ENCODE results near the gene COA3.

The COA3 gene

DNA sequence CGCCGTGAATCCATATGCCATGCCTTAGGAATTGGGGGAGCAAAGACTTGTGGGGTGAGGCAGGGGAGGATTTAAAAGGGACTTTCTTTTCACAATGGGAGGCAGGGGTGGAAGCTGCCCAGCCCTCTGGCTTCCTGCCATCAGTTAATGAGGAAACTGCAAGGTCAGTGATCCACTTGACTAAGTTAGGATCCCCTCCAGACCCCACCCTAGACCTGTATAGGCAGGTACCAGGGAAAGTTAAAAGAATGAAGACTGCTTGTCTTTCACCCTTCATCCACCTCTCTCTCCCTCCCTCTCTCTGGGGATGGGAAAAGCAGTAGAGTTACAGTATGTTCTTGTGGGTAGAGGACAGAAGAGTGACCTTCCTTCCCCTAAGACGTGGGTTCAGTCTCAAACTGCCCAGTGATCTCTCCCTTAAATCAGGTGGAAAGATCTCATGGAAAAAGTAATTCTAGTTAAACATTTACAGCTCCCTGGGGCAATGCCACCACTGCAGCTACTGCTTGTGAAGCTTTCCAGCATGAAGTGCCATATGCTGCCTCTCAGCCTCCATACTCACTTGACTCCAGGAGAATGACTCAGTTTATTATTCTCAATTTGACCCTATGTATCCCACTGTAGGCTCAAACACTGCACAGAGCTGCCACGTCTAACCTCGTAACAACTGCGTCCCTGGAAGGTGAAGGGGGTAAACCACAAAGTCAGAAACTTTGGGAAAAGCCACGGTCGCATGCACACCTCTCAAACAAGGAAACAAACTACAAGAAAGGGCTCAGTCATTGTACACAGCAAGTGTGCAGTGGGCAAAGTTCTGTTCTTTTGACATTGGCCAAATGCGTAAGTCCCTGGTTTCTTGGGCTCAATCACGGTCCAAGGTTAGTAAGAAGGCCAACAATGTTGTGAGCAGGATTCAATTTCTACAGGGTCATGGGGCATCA, 1.2 kb downstream of the COA3 start:
- peak overlapping the region; percentile 86 for H3K4me3 ChIP-seq (ENCODE audit: low read depth, low read length)
- DNase-seq (ENCODE audit: low read depth): no peak
- TF ChIP-seq, protein P1, sequence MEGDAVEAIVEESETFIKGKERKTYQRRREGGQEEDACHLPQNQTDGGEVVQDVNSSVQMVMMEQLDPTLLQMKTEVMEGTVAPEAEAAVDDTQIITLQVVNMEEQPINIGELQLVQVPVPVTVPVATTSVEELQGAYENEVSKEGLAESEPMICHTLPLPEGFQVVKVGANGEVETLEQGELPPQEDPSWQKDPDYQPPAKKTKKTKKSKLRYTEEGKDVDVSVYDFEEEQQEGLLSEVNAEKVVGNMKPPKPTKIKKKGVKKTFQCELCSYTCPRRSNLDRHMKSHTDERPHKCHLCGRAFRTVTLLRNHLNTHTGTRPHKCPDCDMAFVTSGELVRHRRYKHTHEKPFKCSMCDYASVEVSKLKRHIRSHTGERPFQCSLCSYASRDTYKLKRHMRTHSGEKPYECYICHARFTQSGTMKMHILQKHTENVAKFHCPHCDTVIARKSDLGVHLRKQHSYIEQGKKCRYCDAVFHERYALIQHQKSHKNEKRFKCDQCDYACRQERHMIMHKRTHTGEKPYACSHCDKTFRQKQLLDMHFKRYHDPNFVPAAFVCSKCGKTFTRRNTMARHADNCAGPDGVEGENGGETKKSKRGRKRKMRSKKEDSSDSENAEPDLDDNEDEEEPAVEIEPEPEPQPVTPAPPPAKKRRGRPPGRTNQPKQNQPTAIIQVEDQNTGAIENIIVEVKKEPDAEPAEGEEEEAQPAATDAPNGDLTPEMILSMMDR (IDR thresholded peaks at IDR 0.05; ENCODE audit: low read depth, low read length): no peak
- TF ChIP-seq MYC (IDR thresholded peaks at IDR 0.05; ENCODE audit: low read depth, low read length) (no peak), POLR2A (IDR thresholded peaks at IDR 0.05; ENCODE audit: extremely low read depth, insufficient read length) (no peak)
- TF ChIP-seq, protein P2, sequence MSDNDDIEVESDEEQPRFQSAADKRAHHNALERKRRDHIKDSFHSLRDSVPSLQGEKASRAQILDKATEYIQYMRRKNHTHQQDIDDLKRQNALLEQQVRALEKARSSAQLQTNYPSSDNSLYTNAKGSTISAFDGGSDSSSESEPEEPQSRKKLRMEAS (IDR thresholded peaks at IDR 0.05; ENCODE audit: low read depth, low read length): no peak

DNA sequence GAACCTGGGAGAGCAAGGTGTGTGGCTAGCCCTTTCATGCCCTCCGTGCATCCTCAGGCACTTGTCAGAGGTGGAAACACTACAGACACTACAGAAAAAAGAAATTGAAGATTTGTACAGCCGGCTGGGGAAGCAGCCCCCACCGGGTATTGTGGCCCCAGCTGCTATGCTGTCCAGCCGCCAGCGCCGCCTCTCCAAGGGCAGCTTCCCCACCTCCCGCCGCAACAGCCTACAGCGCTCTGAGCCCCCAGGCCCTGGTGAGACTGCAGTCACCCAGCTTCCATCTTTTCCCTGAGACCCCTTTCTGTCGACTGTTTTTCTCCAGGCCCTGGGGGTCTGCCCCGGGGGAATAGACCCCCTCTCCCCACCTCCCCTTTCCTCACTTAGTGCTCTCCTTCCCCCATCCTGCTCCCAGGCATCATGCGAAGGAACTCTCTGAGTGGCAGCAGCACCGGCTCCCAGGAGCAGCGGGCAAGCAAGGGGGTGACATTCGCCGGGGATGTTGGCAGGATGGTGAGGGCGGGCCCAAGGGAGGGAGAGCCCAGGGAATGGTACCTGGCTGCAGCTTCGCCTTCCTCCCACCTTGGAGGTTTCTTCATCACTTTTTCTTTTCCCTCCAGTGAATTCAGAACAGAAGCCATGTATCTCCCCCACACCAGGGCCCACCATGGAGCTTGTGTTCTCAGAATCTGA, 2.3 kb downstream of the COA3 start:
- no peak overlapping the region for H3K4me3 ChIP-seq (ENCODE audit: low read depth, low read length)
- DNase-seq (ENCODE audit: low read depth): no peak
- no peak for TF ChIP-seq POLR2A (IDR thresholded peaks at IDR 0.05; ENCODE audit: extremely low read depth, insufficient read length)
- TF ChIP-seq MYC (IDR thresholded peaks at IDR 0.05; ENCODE audit: low read depth, low read length): no peak
- TF ChIP-seq, protein P2 (IDR thresholded peaks at IDR 0.05; ENCODE audit: low read depth, low read length): no peak
- TF ChIP-seq, protein P1 (IDR thresholded peaks at IDR 0.05; ENCODE audit: low read depth, low read length): no peak

DNA sequence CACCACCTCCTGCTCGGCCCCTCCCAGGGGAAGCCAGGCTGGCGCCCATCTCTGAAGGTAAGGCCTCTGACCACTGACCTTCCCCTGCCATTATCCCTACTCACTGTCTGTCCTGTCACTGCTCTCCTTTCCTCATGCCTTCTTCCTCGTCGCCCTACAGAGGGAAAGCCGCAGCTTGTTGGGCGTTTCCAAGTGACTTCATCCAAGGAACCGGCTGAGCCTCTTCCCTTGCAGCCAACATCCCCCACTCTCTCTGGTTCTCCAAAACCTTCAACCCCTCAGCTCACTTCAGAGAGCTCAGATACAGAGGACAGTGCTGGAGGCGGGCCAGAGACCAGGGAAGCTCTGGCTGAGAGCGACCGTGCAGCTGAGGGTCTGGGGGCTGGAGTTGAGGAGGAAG, 3.0 kb downstream of the COA3 start:
- DNase-seq (ENCODE audit: low read depth): no peak
- no peak for TF ChIP-seq MYC (IDR thresholded peaks at IDR 0.05; ENCODE audit: low read depth, low read length)
- TF ChIP-seq, protein P2 (IDR thresholded peaks at IDR 0.05; ENCODE audit: low read depth, low read length): no peak
- TF ChIP-seq, protein P1 (IDR thresholded peaks at IDR 0.05; ENCODE audit: low read depth, low read length): no peak
- no peak for TF ChIP-seq POLR2A (IDR thresholded peaks at IDR 0.05; ENCODE audit: extremely low read depth, insufficient read length)
- no peak overlapping the region for H3K4me3 ChIP-seq (ENCODE audit: low read depth, low read length)

DNA sequence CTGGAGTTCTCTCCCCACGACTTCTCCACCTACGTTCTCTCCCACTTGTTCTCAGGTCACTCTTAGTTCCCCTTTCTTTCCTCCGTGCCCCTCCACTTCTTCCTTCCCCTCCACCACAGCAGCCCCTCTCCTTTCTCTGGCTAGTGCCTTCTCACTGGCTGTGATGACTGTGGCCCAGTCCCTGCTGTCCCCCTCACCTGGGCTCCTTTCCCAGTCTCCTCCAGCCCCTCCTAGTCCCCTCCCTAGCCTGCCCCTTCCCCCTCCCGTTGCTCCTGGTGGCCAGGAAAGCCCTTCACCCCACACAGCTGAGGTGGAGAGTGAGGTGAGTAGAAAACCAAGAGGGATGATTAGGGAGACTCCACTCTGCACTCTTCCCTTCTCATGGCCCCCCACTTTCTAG, 3.4 kb downstream of the COA3 start:
- no peak for DNase-seq (ENCODE audit: low read depth)
- TF ChIP-seq POLR2A (IDR thresholded peaks at IDR 0.05; ENCODE audit: extremely low read depth, insufficient read length): no peak
- TF ChIP-seq, protein P2 (IDR thresholded peaks at IDR 0.05; ENCODE audit: low read depth, low read length): no peak
- no peak for TF ChIP-seq MYC (IDR thresholded peaks at IDR 0.05; ENCODE audit: low read depth, low read length)
- TF ChIP-seq, protein P1 (IDR thresholded peaks at IDR 0.05; ENCODE audit: low read depth, low read length): no peak
- no peak overlapping the region for H3K4me3 ChIP-seq (ENCODE audit: low read depth, low read length)

DNA sequence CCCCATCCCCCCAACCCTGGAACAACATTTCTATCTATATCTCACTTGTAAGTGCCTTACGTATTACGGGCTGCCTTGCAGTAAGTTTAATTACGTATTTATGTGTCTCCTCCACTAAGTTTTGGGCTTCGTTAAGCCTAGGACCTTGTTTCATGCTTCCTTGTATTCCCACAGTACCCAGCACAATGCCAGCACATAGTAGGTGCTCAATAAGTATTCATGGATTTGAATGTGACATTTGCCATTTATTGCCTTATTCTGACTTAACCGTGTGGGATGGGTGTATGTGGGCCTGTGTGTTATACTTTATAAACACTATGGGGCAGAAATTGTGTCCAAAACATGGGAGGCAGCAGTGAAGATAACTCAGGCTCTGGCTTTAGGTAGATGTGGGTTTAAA, 6.0 kb downstream of the COA3 start:
- TF ChIP-seq MYC (IDR thresholded peaks at IDR 0.05; ENCODE audit: low read depth, low read length): no peak
- TF ChIP-seq, protein P1 (IDR thresholded peaks at IDR 0.05; ENCODE audit: low read depth, low read length): no peak
- no peak for TF ChIP-seq POLR2A (IDR thresholded peaks at IDR 0.05; ENCODE audit: extremely low read depth, insufficient read length)
- TF ChIP-seq, protein P2 (IDR thresholded peaks at IDR 0.05; ENCODE audit: low read depth, low read length): no peak
- no peak for DNase-seq (ENCODE audit: low read depth)
- H3K4me3 ChIP-seq (ENCODE audit: low read depth, low read length): no peak overlapping the region

Measured in NB4 (cell line).